Activated B cell treated with CpG ODN at 0.5 μM for 24 hours (primary cell): Measurements from ENCODE around the gene RNPEP. TPM values are rescaled to one million over a fixed set of nuclear protein-coding genes. Genes with fewer than 3 reads are reported as not detected.
"Not testable (repeated sequence)": the region's sequence is repeated elsewhere in the genome, so short reads cannot be mapped to it uniquely, and the experiment has no call there.

Experiments
- ATAC-seq: fragments of 200-7000 bp; cut with Tn5 transposase; one replicate; pipeline ENCODE4 v1.10.0; 2021; ENCODE audit warnings: low read depth, mild to moderate bottlenecking, moderate library complexity
- CTCF ChIA-PET: fragments of 350-600 bp; sonication (Branson Sonifier 250); formaldehyde crosslinking; loops from one replicate; lab custom pipeline; 2021; ENCODE audit warnings: antibody characterized with exemption; lab: Charles Lee
- POLR2A ChIA-PET: fragments of 350-600 bp; sonication (Branson Sonifier 250); formaldehyde crosslinking; loops from one replicate; lab custom pipeline; 2021; ENCODE audit warnings: antibody characterized with exemption; lab: Charles Lee
- DNase-seq: peaks from one replicate; pipeline ENCODE4 v3.0.0; 2022
- H3K27ac Mint-ChIP-seq: one replicate; pipeline ENCODE4 v1.8.0; 2020; ENCODE audit warnings: mixed read lengths
- H3K27me3 Mint-ChIP-seq: one replicate; pipeline ENCODE4 v1.8.0; 2021; ENCODE audit warnings: mixed read lengths
- H3K36me3 Mint-ChIP-seq: one replicate; pipeline ENCODE4 v1.8.0; 2021; ENCODE audit warnings: low read depth, mixed read lengths
- H3K4me1 Mint-ChIP-seq: one replicate; pipeline ENCODE4 v1.8.0; 2021; ENCODE audit warnings: mixed read lengths
- H3K4me3 Mint-ChIP-seq: one replicate; pipeline ENCODE4 v1.8.0; 2020; ENCODE audit warnings: mild to moderate bottlenecking, mixed read lengths
- H3K9me3 Mint-ChIP-seq: one replicate; pipeline ENCODE4 v1.8.0; 2020; ENCODE audit warnings: mixed read lengths
- CTCF ChIP-seq: fragments of 200-600 bp; IDR thresholded peaks from one replicate; pipeline ENCODE4 v1.8.0; 2022; ENCODE audit warnings: antibody characterized with exemption, mild to moderate bottlenecking
- intact Hi-C: fragments of 100-400 bp; cut with micrococcal nuclease; formaldehyde crosslinking; loops from one replicate; pipeline ENCODE4 v1.15.1; 2024
- total RNA-seq: library from RNA; stranded (reverse); gene quantifications from 2 replicates; pipeline ENCODE4 v1.2.3, GENCODE V29; 2022

RNPEP gene
- total RNA-seq, 1 donor from 2014 or later: 37.3 TPM

- H3K27ac Mint-ChIP-seq: no peak overlapping the region
- peaks cover 8% of the 10 kb centered on the region for H3K27me3 Mint-ChIP-seq
- intact Hi-C loops: no loop called here
- no peaks in the 10 kb centered on the region for H3K9me3 Mint-ChIP-seq
- H3K36me3 Mint-ChIP-seq: no peaks in the 10 kb centered on the region
- ChIA-PET CTCF (interaction anchor here (1.1 kb wide), 1 partner anchor 9 kb away, joined by 3 read pairs; no protein-coding TSS in a partner anchor), POLR2A (no interaction called here)
- H3K4me3 Mint-ChIP-seq: no peak overlapping the region
- ATAC-seq (no peak), DNase-seq (no peak)
- no peak for TF ChIP-seq CTCF
- H3K4me1 Mint-ChIP-seq: no peaks in the 10 kb centered on the region
Measured at GRCh38 chr1:202016022-202016810, 33.8 kb downstream of the RNPEP start.

- ChIA-PET POLR2A (no interaction called here), CTCF (interaction anchor here (1.1 kb wide), 1 partner anchor 10 kb away, joined by 3 read pairs; no protein-coding TSS in a partner anchor)
- Mint-ChIP-seq H3K27ac (no peak overlapping the region), H3K4me1 (no peaks in the 10 kb centered on the region), H3K9me3 (no peaks in the 10 kb centered on the region), H3K36me3 (no peaks in the 10 kb centered on the region), H3K4me3 (no peak overlapping the region), H3K27me3 (peaks cover 10% of the 10 kb centered on the region)
- intact Hi-C loops: no loop called here
- no peak for DNase-seq
- no peak for ATAC-seq
- TF ChIP-seq CTCF: no peak
Measured at GRCh38 chr1:202016811-202017748, 34.6 kb downstream of the RNPEP start.

GRCh38 chr1:202017749-202018467 lies 35.5 kb downstream of the RNPEP start:
- H3K9me3 Mint-ChIP-seq: no peaks in the 10 kb centered on the region
- DNase-seq (no peak), ATAC-seq (no peak)
- intact Hi-C loops: no loop called here
- H3K27ac Mint-ChIP-seq: no peak overlapping the region
- no peak for TF ChIP-seq CTCF
- H3K36me3 Mint-ChIP-seq: no peaks in the 10 kb centered on the region
- H3K4me1 Mint-ChIP-seq: no peaks in the 10 kb centered on the region
- ChIA-PET CTCF (no interaction called here), POLR2A (no interaction called here)
- no peak overlapping the region for H3K4me3 Mint-ChIP-seq
- H3K27me3 Mint-ChIP-seq: peaks cover 10% of the 10 kb centered on the region

- Mint-ChIP-seq H3K27me3 (peaks cover 10% of the 10 kb centered on the region), H3K27ac (no peak overlapping the region), H3K4me1 (no peaks in the 10 kb centered on the region), H3K4me3 (no peak overlapping the region), H3K9me3 (no peaks in the 10 kb centered on the region), H3K36me3 (no peaks in the 10 kb centered on the region)
- ATAC-seq (no peak), DNase-seq (no peak)
- ChIA-PET CTCF (no interaction called here), POLR2A (no interaction called here)
- intact Hi-C loops: no loop called here
- TF ChIP-seq CTCF: no peak
Measured at GRCh38 chr1:202018468-202019234, 36.2 kb downstream of the RNPEP start.

- POLR2A ChIA-PET, H3K9me3 Mint-ChIP-seq, H3K36me3 Mint-ChIP-seq, CTCF ChIA-PET, intact Hi-C loops, ATAC-seq, DNase-seq, H3K4me1 Mint-ChIP-seq, H3K27ac Mint-ChIP-seq, H3K4me3 Mint-ChIP-seq, H3K27me3 Mint-ChIP-seq: not testable (repeated sequence)
Measured at GRCh38 chr1:202019235-202019558, 36.7 kb downstream of the RNPEP start.
